ENCODE data around the gene KRTAP2-1.
"Not testable (repeated sequence)": the region's sequence is repeated elsewhere in the genome, so short reads cannot be mapped to it uniquely, and the experiment has no call there.

KRTAP2-1 gene

GRCh38 chr17:41057547-41057946 is 10.4 kb upstream of the KRTAP2-1 start:
- no peak for DNase-seq

GRCh38 chr17:41055130-41055529 is 8.0 kb upstream of the KRTAP2-1 start, which contains the start of gene KRTAP2-2:
Gene KRTAP2-2 (minus strand): TSS chr17:41055230. CDS start chr17:41055211, 19 bp downstream.
- not testable (repeated sequence) for DNase-seq

GRCh38 chr17:41054556-41054955 is 7.4 kb upstream of the KRTAP2-1 start:
- not testable (repeated sequence) for DNase-seq

- no peak for DNase-seq
Observed at GRCh38 chr17:41054025-41054424, 6.9 kb upstream of the KRTAP2-1 start.

GRCh38 chr17:41052566-41052965 is 5.5 kb upstream of the KRTAP2-1 start:
- DNase-seq, result peak; percentile 52

GRCh38 chr17:41049110-41049509 is 2.0 kb upstream of the KRTAP2-1 start:
- DNase-seq, result peak; percentile 92

- DNase-seq, result peak; percentile 91
Observed at GRCh38 chr17:41048441-41048840, 1.3 kb upstream of the KRTAP2-1 start.

GRCh38 chr17:41042953-41043352 is 4.2 kb downstream of the KRTAP2-1 start:
- no peak for DNase-seq

- peak; percentile 31 for DNase-seq
Observed at GRCh38 chr17:41040783-41041571, 6.1 kb downstream of the KRTAP2-1 start, which contains the start of gene KRTAP1-1. Gene KRTAP1-1 (minus strand): TSS chr17:41041450. CDS start chr17:41041397, 53 bp downstream.

- no peak for DNase-seq
Observed at GRCh38 chr17:41037853-41038350, 9.2 kb downstream of the KRTAP2-1 start.

GRCh38 chr17:41034346-41034935 is 12.7 kb downstream of the KRTAP2-1 start, which contains the start of gene KRTAP1-3:
Gene KRTAP1-3 (minus strand): TSS chr17:41034874. CDS start chr17:41034821, 53 bp downstream.
- not testable (repeated sequence) for DNase-seq

- no peak for DNase-seq
Observed at GRCh38 chr17:41029633-41030245, 17.4 kb downstream of the KRTAP2-1 start, which contains the start of gene KRTAP1-4. Gene KRTAP1-4 (minus strand): TSS chr17:41030195. CDS start chr17:41030078, 117 bp downstream.

- DNase-seq, result peak; percentile 80
Observed at GRCh38 chr17:41026715-41027471, 20.2 kb downstream of the KRTAP2-1 start, which contains the start of gene KRTAP1-5. Gene KRTAP1-5 (minus strand): TSS chr17:41027208. CDS start chr17:41027155, 53 bp downstream.

GRCh38 chr17:41024697-41025096 is 22.4 kb downstream of the KRTAP2-1 start:
- DNase-seq, result peak; percentile 71

- DNase-seq, result no peak
Observed at GRCh38 chr17:41020336-41020735, 26.8 kb downstream of the KRTAP2-1 start.

GRCh38 chr17:41019415-41019814 is 27.7 kb downstream of the KRTAP2-1 start:
- no peak for DNase-seq

- DNase-seq, result no peak
Observed at GRCh38 chr17:41018541-41018940, 28.6 kb downstream of the KRTAP2-1 start.

GRCh38 chr17:41016578-41017215 is 30.4 kb downstream of the KRTAP2-1 start:
- no peak for DNase-seq

GRCh38 chr17:41015454-41015853 is 31.7 kb downstream of the KRTAP2-1 start:
- DNase-seq, result peak; percentile 13

- DNase-seq, result peak; percentile 34
Observed at GRCh38 chr17:41013606-41014005, 33.5 kb downstream of the KRTAP2-1 start.

- DNase-seq, result no peak
Observed at GRCh38 chr17:41013181-41013580, 33.9 kb downstream of the KRTAP2-1 start.

All from fibroblast of skin of back (primary cell).